Central memory CD8-positive, alpha-beta T cell (primary cell): Measurements from ENCODE around the gene SLC22A3.
"Not testable (repeated sequence)": the region's sequence is repeated elsewhere in the genome, so short reads cannot be mapped to it uniquely, and the experiment has no call there.

Source experiments
- ATAC-seq: fragments of 150-1000 bp; cut with Tn5 transposase; replicated peaks from 2 replicates; pipeline ENCODE4 v1.10.0; 2022; ENCODE audit warnings: mild to moderate bottlenecking, moderate FRiP score, moderate number of reproducible peaks; ENCODE audit not compliant: poor library complexity, severe bottlenecking; ENCODE audit errors: extremely low read depth
- DNase-seq, 2 donors: peaks; one replicate each; pipeline ENCODE4 v3.0.0; 2021; ENCODE audit warnings: low spot score in 2 of 2
- H3K27ac Mint-ChIP-seq: one replicate; pipeline ENCODE4 v1.8.0; 2022; ENCODE audit warnings: low read depth, mild to moderate bottlenecking, moderate library complexity, mixed read lengths
- H3K27me3 Mint-ChIP-seq: one replicate; pipeline ENCODE4 v1.8.0; 2022; ENCODE audit warnings: mixed read lengths
- H3K36me3 Mint-ChIP-seq: one replicate; pipeline ENCODE4 v1.8.0; 2022; ENCODE audit warnings: mild to moderate bottlenecking, moderate library complexity, mixed read lengths; ENCODE audit not compliant: insufficient read depth
- H3K4me1 Mint-ChIP-seq: one replicate; pipeline ENCODE4 v1.8.0; 2022; ENCODE audit warnings: mixed read lengths
- H3K4me3 Mint-ChIP-seq: one replicate; pipeline ENCODE4 v1.8.0; 2022; ENCODE audit warnings: mild to moderate bottlenecking, moderate library complexity, mixed read lengths
- H3K9me3 Mint-ChIP-seq: one replicate; pipeline ENCODE4 v1.8.0; 2022; ENCODE audit warnings: mixed read lengths

SLC22A3 gene

GRCh38 chr6:160363016-160363996, 15.1 kb downstream of the SLC22A3 start:
- no peak overlapping the region for H3K4me3 Mint-ChIP-seq
- H3K27me3 Mint-ChIP-seq: peaks cover 27% of the 10 kb centered on the region
- DNase-seq (no peak), ATAC-seq (no peak)
- peaks cover 2% of the 10 kb centered on the region for H3K36me3 Mint-ChIP-seq
- H3K9me3 Mint-ChIP-seq: peaks cover 1% of the 10 kb centered on the region
- H3K4me1 Mint-ChIP-seq: no peaks in the 10 kb centered on the region
- H3K27ac Mint-ChIP-seq: no peak overlapping the region

- Mint-ChIP-seq H3K27me3 (peaks cover 23% of the 10 kb centered on the region), H3K36me3 (peaks cover 2% of the 10 kb centered on the region), H3K9me3 (peaks cover 5% of the 10 kb centered on the region), H3K4me3 (no peak overlapping the region), H3K27ac (no peak overlapping the region), H3K4me1 (no peaks in the 10 kb centered on the region)
- no peak for DNase-seq
- no peak for ATAC-seq
These were observed 16.9 kb downstream of the SLC22A3 start for GRCh38 chr6:160365117-160365516.

GRCh38 chr6:160367798-160368547, 19.8 kb downstream of the SLC22A3 start:
- H3K4me1 Mint-ChIP-seq: no peaks in the 10 kb centered on the region
- no peak for ATAC-seq
- H3K9me3 Mint-ChIP-seq: peaks cover 5% of the 10 kb centered on the region

DNA sequence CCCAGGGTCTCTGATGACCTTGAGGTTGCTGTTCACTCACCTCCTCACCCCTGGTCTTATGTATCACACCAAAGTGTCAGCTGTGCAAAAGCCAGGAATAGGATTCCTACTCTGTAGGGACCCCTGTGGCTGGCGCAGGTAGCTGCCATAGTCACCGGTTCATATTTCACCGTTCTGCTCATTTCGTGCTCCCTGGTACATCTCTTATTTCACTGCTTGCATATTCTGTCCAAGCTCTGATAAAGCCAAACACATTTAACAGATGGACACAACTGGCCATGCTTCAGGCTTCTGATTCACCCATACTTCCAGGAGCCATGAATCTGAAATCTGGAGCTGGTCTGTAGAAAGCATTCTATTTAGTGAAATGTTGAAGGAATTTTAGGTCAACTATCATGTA, 20.5 kb downstream of the SLC22A3 start:
- no peak for ATAC-seq
- Mint-ChIP-seq H3K4me1 (no peaks in the 10 kb centered on the region), H3K36me3 (no peaks in the 10 kb centered on the region), H3K4me3 (no peak overlapping the region), H3K27ac (no peak overlapping the region), H3K27me3 (peaks cover 21% of the 10 kb centered on the region), H3K9me3 (peaks cover 5% of the 10 kb centered on the region)
- no peak for DNase-seq

More at GRCh38 chr6:160367798-160368547, 19.8 kb downstream of the SLC22A3 start:
- Mint-ChIP-seq H3K36me3 (no peaks in the 10 kb centered on the region), H3K27me3 (peaks cover 14% of the 10 kb centered on the region), H3K27ac (no peak overlapping the region), H3K4me3 (no peak overlapping the region)
- no peak for DNase-seq

DNA sequence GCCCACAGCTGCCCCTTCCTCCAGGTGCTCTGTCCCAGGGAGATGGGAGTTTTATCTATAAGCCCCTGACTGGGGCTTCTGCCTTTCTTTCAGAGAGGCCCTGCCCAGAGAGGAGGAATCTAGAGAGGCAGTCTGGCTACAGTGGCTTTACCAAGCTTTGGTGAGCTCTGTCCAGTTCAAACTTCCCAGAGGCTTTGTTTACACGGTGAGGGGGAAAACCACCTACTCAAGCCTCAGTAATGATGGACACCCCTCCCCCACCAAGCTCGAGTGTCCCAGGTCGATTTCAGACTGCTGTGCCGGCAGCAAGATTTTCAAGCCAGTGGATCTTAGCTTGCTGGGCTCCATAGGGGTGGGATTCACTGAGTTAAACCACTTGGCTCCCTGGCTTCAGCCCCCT, 25.4 kb downstream of the SLC22A3 start:
- not testable (repeated sequence) for ATAC-seq, H3K9me3 Mint-ChIP-seq, H3K4me1 Mint-ChIP-seq, H3K27ac Mint-ChIP-seq, DNase-seq, H3K36me3 Mint-ChIP-seq, H3K4me3 Mint-ChIP-seq
- H3K27me3 Mint-ChIP-seq: peaks cover 48% of the 10 kb centered on the region

DNA sequence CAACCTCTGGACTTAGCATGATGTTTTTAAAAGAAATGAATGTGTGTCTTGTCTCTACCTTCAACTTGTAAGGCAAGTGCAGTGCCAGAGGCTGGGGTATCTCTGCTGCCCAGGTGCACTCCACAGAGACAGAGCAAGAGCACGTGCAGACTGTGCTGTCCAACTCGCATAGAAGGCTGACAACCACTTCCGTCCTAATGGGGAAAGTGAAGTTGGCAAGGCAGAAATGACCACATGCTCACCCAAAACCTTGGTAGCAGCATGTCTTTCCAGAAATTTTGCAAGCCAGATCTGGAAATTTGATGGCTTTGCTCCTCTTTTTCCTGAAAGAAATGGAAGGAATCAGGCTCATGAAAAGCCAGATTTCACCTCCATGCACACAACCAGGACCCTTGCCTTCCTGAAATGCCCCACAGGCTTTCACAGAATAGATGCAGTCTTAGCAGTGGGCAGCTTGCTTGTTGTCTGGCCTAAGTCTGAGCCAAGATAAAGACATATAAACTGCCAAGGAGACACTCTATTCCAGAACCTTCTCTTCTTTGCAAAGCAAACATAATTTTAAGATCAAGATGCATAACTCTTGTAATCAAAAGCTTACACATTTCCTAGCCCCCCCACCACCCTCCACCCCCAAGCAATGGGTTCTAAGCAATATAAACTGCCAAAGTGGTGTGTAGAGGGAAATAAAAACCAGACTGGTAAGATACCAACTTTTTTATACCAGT, 26.8 kb downstream of the SLC22A3 start:
- H3K36me3 Mint-ChIP-seq: no peaks in the 10 kb centered on the region
- H3K27me3 Mint-ChIP-seq: peaks cover 58% of the 10 kb centered on the region

DNA sequence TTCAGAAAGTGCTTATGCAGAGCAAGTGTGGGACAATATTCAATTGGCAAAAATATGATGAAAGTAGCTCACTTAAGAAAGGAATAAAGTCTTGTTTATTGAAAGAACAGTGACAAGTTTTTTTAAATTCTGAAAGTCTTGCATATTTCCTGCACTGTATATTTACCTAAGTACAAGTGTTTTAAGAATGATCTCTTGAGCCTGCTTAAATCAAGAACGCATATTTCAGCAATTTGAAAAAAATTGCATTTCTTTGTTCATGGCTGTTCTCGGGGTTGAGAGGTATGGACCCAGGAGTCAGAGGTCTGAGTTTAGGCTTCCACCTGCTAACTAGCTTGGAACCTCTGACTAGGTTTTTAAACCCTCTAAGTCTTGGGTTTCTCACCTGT, 27.4 kb downstream of the SLC22A3 start:
- H3K9me3 Mint-ChIP-seq: no peaks in the 10 kb centered on the region
- H3K27ac Mint-ChIP-seq: no peak overlapping the region
- no peak overlapping the region for H3K4me3 Mint-ChIP-seq
- H3K4me1 Mint-ChIP-seq: no peaks in the 10 kb centered on the region
- DNase-seq (no peak), ATAC-seq (no peak)
- H3K27me3 Mint-ChIP-seq: peaks cover 58% of the 10 kb centered on the region
- no peaks in the 10 kb centered on the region for H3K36me3 Mint-ChIP-seq

More for the DNA sequence above, 26.8 kb downstream of the SLC22A3 start:
- Mint-ChIP-seq H3K4me1 (no peaks in the 10 kb centered on the region), H3K9me3 (no peaks in the 10 kb centered on the region), H3K27ac (no peak overlapping the region), H3K4me3 (no peak overlapping the region)
- DNase-seq (no peak), ATAC-seq (no peak)

- Mint-ChIP-seq H3K27me3 (peaks cover 58% of the 10 kb centered on the region), H3K27ac (no peak overlapping the region), H3K4me3 (no peak overlapping the region), H3K4me1 (no peaks in the 10 kb centered on the region), H3K36me3 (peaks cover 1% of the 10 kb centered on the region), H3K9me3 (no peaks in the 10 kb centered on the region)
- ATAC-seq: no peak
- no peak for DNase-seq
These were observed 28.3 kb downstream of the SLC22A3 start for GRCh38 chr6:160376445-160376844.

DNA sequence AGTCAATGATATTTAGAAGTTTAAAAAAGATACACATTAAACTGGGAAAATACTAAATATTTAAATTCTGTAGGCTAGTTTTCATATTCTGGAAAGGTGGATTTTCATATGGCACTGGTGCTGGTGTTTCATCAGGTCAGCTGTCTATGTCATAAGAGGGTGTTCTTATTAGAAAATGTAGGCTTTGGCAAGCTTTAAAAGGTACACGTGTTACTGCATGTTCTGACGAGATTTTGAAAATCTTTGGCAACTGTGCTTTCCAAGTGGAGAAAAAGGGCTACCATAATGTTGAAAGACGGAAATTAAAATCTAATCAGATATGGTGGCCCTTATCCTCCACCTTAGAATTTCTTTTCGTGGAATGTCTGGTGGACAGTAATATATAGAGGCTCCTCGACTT, 30.0 kb downstream of the SLC22A3 start:
- Mint-ChIP-seq H3K36me3 (peaks cover 1% of the 10 kb centered on the region), H3K27ac (no peak overlapping the region), H3K4me3 (no peak overlapping the region), H3K27me3 (peaks cover 42% of the 10 kb centered on the region), H3K4me1 (no peaks in the 10 kb centered on the region), H3K9me3 (peaks cover 9% of the 10 kb centered on the region)
- ATAC-seq (no peak), DNase-seq (no peak)

GRCh38 chr6:160378882-160379281, 30.7 kb downstream of the SLC22A3 start:
- Mint-ChIP-seq H3K4me1 (no peaks in the 10 kb centered on the region), H3K36me3 (peaks cover 1% of the 10 kb centered on the region), H3K9me3 (peaks cover 12% of the 10 kb centered on the region), H3K27ac (no peak overlapping the region), H3K27me3 (peaks cover 35% of the 10 kb centered on the region), H3K4me3 (no peak overlapping the region)
- no peak for ATAC-seq
- DNase-seq: no peak

DNA sequence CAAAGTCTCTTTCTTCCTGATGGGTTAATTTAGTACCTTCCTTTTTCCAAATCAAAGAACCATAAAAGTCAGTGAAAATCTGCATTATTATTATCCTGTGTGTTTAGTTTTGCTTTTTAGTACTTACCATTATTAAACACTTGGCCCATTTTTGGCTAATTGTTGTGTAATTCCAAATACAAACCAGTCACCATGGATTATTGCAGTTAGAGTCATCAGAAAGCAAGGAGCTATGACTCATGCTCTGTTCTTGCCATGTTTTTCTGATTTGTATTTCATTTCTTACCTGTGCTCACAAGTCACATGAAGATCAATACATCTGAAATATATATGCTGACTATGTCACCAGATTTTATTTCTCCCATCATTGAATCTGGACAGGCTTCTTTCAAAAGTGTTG, 31.3 kb downstream of the SLC22A3 start:
- H3K27ac Mint-ChIP-seq: no peak overlapping the region
- no peak overlapping the region for H3K4me3 Mint-ChIP-seq
- DNase-seq: no peak
- peaks cover 12% of the 10 kb centered on the region for H3K9me3 Mint-ChIP-seq
- H3K4me1 Mint-ChIP-seq: no peaks in the 10 kb centered on the region
- no peak for ATAC-seq
- H3K27me3 Mint-ChIP-seq: peaks cover 30% of the 10 kb centered on the region
- peaks cover 1% of the 10 kb centered on the region for H3K36me3 Mint-ChIP-seq

GRCh38 chr6:160382946-160383345, 34.8 kb downstream of the SLC22A3 start:
- H3K4me1 Mint-ChIP-seq: no peaks in the 10 kb centered on the region
- ATAC-seq: no peak
- H3K4me3 Mint-ChIP-seq: no peak overlapping the region
- peaks cover 43% of the 10 kb centered on the region for H3K27me3 Mint-ChIP-seq
- H3K9me3 Mint-ChIP-seq: peaks cover 12% of the 10 kb centered on the region
- peaks cover 1% of the 10 kb centered on the region for H3K36me3 Mint-ChIP-seq
- H3K27ac Mint-ChIP-seq: no peak overlapping the region
- no peak for DNase-seq
